H1 (cell line): Measurements from ENCODE around the gene KRTAP10-7. TPM values are rescaled to one million over a fixed set of nuclear protein-coding genes. Genes with fewer than 3 reads are reported as not detected.

ENCODE experiments used
- CTCF ChIA-PET: fragments of 300-600 bp; sonication (Branson Sonifier 250); formaldehyde crosslinking; loops from one replicate; lab custom pipeline; 2021; ENCODE audit not compliant: partially characterized antibody; lab: Charles Lee
- POLR2A ChIA-PET: fragments of 300-600 bp; sonication (Branson Sonifier 250); formaldehyde crosslinking; loops from one replicate; lab custom pipeline; 2021; ENCODE audit warnings: inconsistent platforms; ENCODE audit not compliant: partially characterized antibody; lab: Charles Lee
- DNase-seq, 2 experiments: peaks; one replicate each; pipeline versions ENCODE4 v3.0.0 to v3.0.0-alpha.2; 2010 to 2022; ENCODE audit warnings: low spot score in 2 of 2, low read depth in 1 of 2, mixed read lengths in 1 of 2
- FAIRE-seq: peaks from 2 replicates; lab custom pipeline; 2011; peaks lifted over from hg19 to GRCh38; lab: Jason Lieb, UNC
- H2AFZ ChIP-seq: 2 replicates; pipeline ENCODE4 v1.8.1; 2012; ENCODE audit warnings: low read length, inconsistent platforms
- H2AK5ac ChIP-seq: 2 replicates; pipeline ENCODE4 v1.6.1; 2013; ENCODE audit warnings: low read depth, low read length
- H2BK120ac ChIP-seq: replicated peaks from 2 replicates; pipeline ENCODE3; 2013; ENCODE audit warnings: low read depth, low read length, inconsistent platforms
- H2BK12ac ChIP-seq: 2 replicates; pipeline ENCODE4 v1.6.1; 2013; ENCODE audit warnings: low read depth, low read length
- H2BK15ac ChIP-seq: 2 replicates; pipeline ENCODE4 v1.6.1; 2013; ENCODE audit warnings: low read length
- H2BK20ac ChIP-seq: 2 replicates; pipeline ENCODE4 v1.6.1; 2013; ENCODE audit warnings: low read length
- H2BK5ac ChIP-seq: 2 replicates; pipeline ENCODE4 v1.6.1; 2013; ENCODE audit warnings: low read depth, low read length
- H3K14ac ChIP-seq: 2 replicates; pipeline ENCODE4 v1.6.1; 2013; ENCODE audit warnings: inconsistent platforms; ENCODE audit not compliant: insufficient read length
- H3K18ac ChIP-seq: 2 replicates; pipeline ENCODE4 v1.6.1; 2013; ENCODE audit warnings: low read length; ENCODE audit errors: extremely low read depth
- H3K23ac ChIP-seq: 2 replicates; pipeline ENCODE4 v1.6.1; 2013; ENCODE audit warnings: inconsistent platforms; ENCODE audit not compliant: insufficient read length
- H3K23me2 ChIP-seq: 2 replicates; pipeline ENCODE4 v1.6.1; 2013; ENCODE audit warnings: low read depth, low read length
- H3K27ac ChIP-seq: 2 replicates; pipeline ENCODE4 v1.6.1; 2011; ENCODE audit warnings: low read depth, low read length, inconsistent platforms
- H3K27me3 ChIP-seq, 4 experiments: replicated peaks in 1 of 4; 1 replicate in 1 of 4; 2 replicates in 3 of 4; pipeline versions ENCODE4 v1.6.1 to v1.8.1; 2011 to 2013; ENCODE audit warnings: low read length in 3 of 4, mild to moderate bottlenecking in 3 of 4, inconsistent platforms in 2 of 4, mixed read lengths in 2 of 4, moderate library complexity in 1 of 4; ENCODE audit not compliant: control insufficient read depth in 3 of 4, insufficient read depth in 3 of 4; ENCODE audit errors: extremely low read depth in 1 of 4
- H3K36me3 ChIP-seq, 4 experiments: 2 replicates each; pipeline versions ENCODE4 v1.6.1 to v1.8.1; 2011 to 2013; ENCODE audit warnings: mild to moderate bottlenecking in 4 of 4, low read length in 3 of 4, moderate library complexity in 2 of 4, control low read depth in 1 of 4, inconsistent platforms in 1 of 4; ENCODE audit not compliant: insufficient read depth in 4 of 4, control insufficient read depth in 2 of 4
- H3K4ac ChIP-seq: replicated peaks from 2 replicates; pipeline ENCODE3; 2013; ENCODE audit warnings: low read length, low read depth, mixed read lengths, inconsistent platforms; ENCODE audit not compliant: insufficient read length
- H3K4me1 ChIP-seq, 4 experiments: replicated peaks in 1 of 4; 1 replicate in 1 of 4; 2 replicates in 3 of 4; pipeline versions ENCODE4 v1.6.1 to v1.8.1; 2011 to 2013; ENCODE audit warnings: low read length in 3 of 4, inconsistent platforms in 2 of 4, mixed read lengths in 1 of 4; ENCODE audit not compliant: insufficient read depth in 4 of 4, control insufficient read depth in 3 of 4
- H3K4me2 ChIP-seq, 2 experiments: 2 replicates each; pipeline versions ENCODE4 v1.6.1 to v1.8.1; 2011 to 2013; ENCODE audit warnings: low read depth in 2 of 2, low read length in 2 of 2, control low read depth in 1 of 2, inconsistent platforms in 1 of 2, mild to moderate bottlenecking in 1 of 2; ENCODE audit not compliant: insufficient read depth in 1 of 2
- H3K4me3 ChIP-seq, 4 experiments: fragments of 200-600, 300-600 bp in 1 of 4; sonication (generic), shearing (Covaris generic), sonication (Bioruptor Twin) in 1 of 4; 2 replicates each; pipeline versions ENCODE4 v1.5.1 to v1.8.1; 2011 to 2016; ENCODE audit warnings: low read length in 4 of 4, low read depth in 3 of 4, control low read depth in 2 of 4, inconsistent platforms in 2 of 4, mild to moderate bottlenecking in 2 of 4, mixed read lengths in 1 of 4, moderate library complexity in 1 of 4; ENCODE audit not compliant: insufficient read depth in 2 of 4; ENCODE audit errors: extremely low read depth in 1 of 4
- H3K56ac ChIP-seq: replicated peaks from 2 replicates; pipeline ENCODE3; 2013; ENCODE audit warnings: low read depth, mild to moderate bottlenecking, mixed read lengths, low read length, inconsistent platforms; ENCODE audit not compliant: insufficient read length
- H3K79me1 ChIP-seq: 2 replicates; pipeline ENCODE4 v1.6.1; 2013; ENCODE audit warnings: low read depth, low read length, control low read depth
- H3K79me2 ChIP-seq, 2 experiments: 2 replicates each; pipeline versions ENCODE4 v1.6.1 to v1.8.1; 2012 to 2013; ENCODE audit warnings: low read length in 2 of 2, mild to moderate bottlenecking in 2 of 2, inconsistent platforms in 1 of 2; ENCODE audit not compliant: insufficient read depth in 2 of 2, control insufficient read depth in 1 of 2
- H3K9ac ChIP-seq, 4 experiments: replicated peaks in 1 of 4; 1 replicate in 1 of 4; 2 replicates in 3 of 4; pipeline versions ENCODE4 v1.6.1 to v1.8.1; 2011 to 2013; ENCODE audit warnings: low read depth in 3 of 4, low read length in 3 of 4, control low read depth in 2 of 4, mild to moderate bottlenecking in 2 of 4, moderate library complexity in 2 of 4, inconsistent platforms in 1 of 4; ENCODE audit errors: extremely low read depth in 1 of 4
- H3K9me3 ChIP-seq, 2 experiments: 2 replicates each; pipeline versions ENCODE4 v1.6.1 to v1.8.1; 2012 to 2013; ENCODE audit warnings: mild to moderate bottlenecking in 2 of 2, moderate library complexity in 2 of 2, control low read depth in 1 of 2, inconsistent platforms in 1 of 2, low read depth in 1 of 2, low read length in 1 of 2, mixed read lengths in 1 of 2; ENCODE audit not compliant: insufficient read depth in 2 of 2
- H4K20me1 ChIP-seq, 2 experiments: replicated peaks in 1 of 2; 2 replicates each; pipeline versions ENCODE3 to v1.8.1; 2011 to 2013; ENCODE audit warnings: inconsistent platforms in 2 of 2, low read length in 2 of 2, mild to moderate bottlenecking in 1 of 2; ENCODE audit not compliant: insufficient read depth in 2 of 2, control insufficient read depth in 1 of 2
- H4K5ac ChIP-seq: 2 replicates; pipeline ENCODE4 v1.6.1; 2013; ENCODE audit warnings: low read length, low read depth, mixed read lengths, inconsistent platforms; ENCODE audit not compliant: insufficient read length
- H4K8ac ChIP-seq: 2 replicates; pipeline ENCODE4 v1.8.0; 2013; ENCODE audit warnings: mild to moderate bottlenecking, moderate library complexity, low read length, inconsistent platforms; ENCODE audit not compliant: insufficient read depth; ENCODE audit errors: extremely low read depth
- H4K91ac ChIP-seq: replicated peaks from 2 replicates; pipeline ENCODE3; 2013; ENCODE audit warnings: low read length, mixed read lengths, inconsistent platforms; ENCODE audit not compliant: insufficient read length
- CREB1 ChIP-seq: IDR thresholded peaks from 2 replicates; pipeline ENCODE4 v1.6.1; 2012; ENCODE audit warnings: inconsistent platforms
- CTBP2 ChIP-seq: IDR thresholded peaks from 2 replicates; pipeline ENCODE4 v1.7.0; 2011; ENCODE audit warnings: borderline replicate concordance, mild to moderate bottlenecking, moderate library complexity, mixed read lengths, low read length; ENCODE audit not compliant: insufficient read depth, insufficient read length
- HDAC6 ChIP-seq: IDR thresholded peaks from one replicate; pipeline ENCODE4 v1.7.1; 2012; ENCODE audit warnings: low read depth, mild to moderate bottlenecking, inconsistent platforms, low read length, moderate library complexity
- NRF1 ChIP-seq: IDR thresholded peaks from 2 replicates; pipeline ENCODE4 v1.6.1; 2011; ENCODE audit warnings: mild to moderate bottlenecking, low read depth, low read length, improper control_type of control experiment
- PHF8 ChIP-seq: fragments of 200-600 bp; sonication (generic); conservative IDR thresholded peaks from 2 replicates; pipeline ENCODE4 v1.7.1; 2012; ENCODE audit warnings: low read depth, mild to moderate bottlenecking, inconsistent platforms, low read length, moderate library complexity
- POU5F1 ChIP-seq: IDR thresholded peaks from 2 replicates; pipeline ENCODE4 v1.6.1; 2011; ENCODE audit warnings: low read depth, mild to moderate bottlenecking, low read length, moderate library complexity
- SIN3A ChIP-seq, 2 experiments: IDR thresholded peaks in 1 of 2; conservative IDR thresholded peaks in 1 of 2; 2 replicates each; pipeline ENCODE4 v1.6.1; 2011 to 2012; ENCODE audit warnings: low read length in 2 of 2, improper control_type of control experiment in 1 of 2, low read depth in 1 of 2, mild to moderate bottlenecking in 1 of 2
- ZNF274 ChIP-seq: IDR thresholded peaks from 2 replicates; pipeline ENCODE4 v1.7.0; 2012; ENCODE audit warnings: low read length, borderline replicate concordance; ENCODE audit errors: extremely low read depth
- WGBS, 2 experiments: shearing (Covaris generic) in 1 of 2; methylation state at CpG; one replicate each; pipeline versions ENCODE4 v1.1.6 to v1.1.7; 2013 to 2015; ENCODE audit warnings: low lambda C conversion rate in 2 of 2, mixed read lengths in 2 of 2, inconsistent platforms in 1 of 2, low coverage in 1 of 2, missing lambda C conversion rate in 1 of 2; ENCODE audit not compliant: insufficient replicate concordance in 2 of 2, insufficient coverage in 1 of 2, insufficient read length in 1 of 2; ENCODE audit errors: extremely low coverage in 1 of 2, missing lambda C conversion rate in 1 of 2; 5-methylcytosine and 5-hydroxymethylcytosine counted together
- polyA plus RNA-seq, 7 experiments: library from polyadenylated mRNA; depleted of rRNA in 3 of 7; stranded (reverse) in 5 of 7; unstranded in 2 of 7; fragments of >200 nt in 5 of 7; fragments of 200-250 nt in 2 of 7; gene quantifications; 1 replicate in 5 of 7; 2 replicates in 1 of 7; 4 replicates in 1 of 7; pipeline versions ENCODE4 v1.2.1 to v1.2.3, GENCODE V29; 2011 to 2013; ENCODE audit warnings: missing spikeins in 2 of 7, mixed read lengths in 2 of 7
- total RNA-seq: library from RNA; stranded (reverse); fragmentation: NEBNext Ultra II Directional; extraction: Animal tissue kit (Norgen Biotek cat#: 25700); gene quantifications from 2 replicates; pipeline ENCODE4 v1.2.1, GENCODE V29; 2021

Gene KRTAP10-7
- total and polyA plus RNA-seq, 2 of the 8 experiments (the other 6 are each of a cell fraction or from before 2014, with no cell fraction given): not detected

DNA sequence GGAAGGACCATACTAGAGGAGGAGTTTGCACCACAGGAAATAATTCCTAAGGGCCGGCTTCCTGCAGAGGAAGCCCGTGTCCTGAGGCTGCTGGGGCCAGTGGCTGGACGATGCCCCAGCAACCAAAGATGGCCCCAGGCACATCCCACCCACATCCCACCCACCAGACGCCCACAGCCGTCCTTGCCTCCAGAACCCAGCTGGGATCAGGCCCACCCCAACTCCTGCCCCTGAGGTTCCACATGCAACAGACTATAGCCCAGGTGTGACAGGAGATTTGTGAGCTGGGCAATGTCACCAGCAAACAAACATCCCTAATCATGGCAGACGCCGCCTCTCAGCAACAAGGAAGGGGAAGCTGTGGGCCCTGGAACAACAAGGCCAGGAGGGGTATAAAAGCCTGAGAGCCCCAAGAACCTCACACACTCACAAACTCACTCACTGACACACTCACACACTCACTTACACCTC lies 26.3 kb downstream of the KRTAP10-7 start, which contains the start of gene KRTAP10-9:
Gene KRTAP10-9 (plus strand): TSS at position 421 of the 471 bp plus-strand sequence. CDS start 79 bp downstream, outside the sequence.
- Histone ChIP-seq H3K79me2 (no peaks in the 10 kb centered on the region), H3K4me2 (no peak within 1 kb of the TSS; a peak in 1 of 4 replicates), H4K20me1 (no peaks in the 10 kb centered on the region), H4K5ac (no peak within 1 kb of the TSS), H2BK120ac (no peak within 1 kb of the TSS), H3K14ac (no peak within 1 kb of the TSS), H3K79me1 (no peaks in the 10 kb centered on the region), H3K56ac (no peak within 1 kb of the TSS), H2BK15ac (0 out of 2 replicates have a peak within 1 kb of the TSS, but pooled peaks have one; percentile 46), H4K8ac (no peak within 1 kb of the TSS; the same call in 1 of the 2 replicates), H2AK5ac (no peak within 1 kb of the TSS), H3K27ac (no peak within 1 kb of the TSS), H3K9ac (no peak within 1 kb of the TSS; a peak in 1 of 7 replicates), H3K36me3 (no peaks in the 10 kb centered on the region), H3K4ac (no peak within 1 kb of the TSS), H3K23ac (no peak within 1 kb of the TSS), H3K18ac (no peak within 1 kb of the TSS; the same call in 1 of the 2 replicates), H3K9me3 (peaks cover 16% of the 10 kb centered on the region in 2 experiments), H3K4me1 (no peaks in the 10 kb centered on the region; a peak in 1 of 7 replicates), H2BK5ac (no peak within 1 kb of the TSS), H3K4me3 (no peak within 1 kb of the TSS), H2BK12ac (no peak within 1 kb of the TSS), H3K23me2 (no peaks in the 10 kb centered on the region), H4K91ac (no peak within 1 kb of the TSS), H2AFZ (no peak within 1 kb of the TSS), H3K27me3 (no peaks in the 10 kb centered on the region), H2BK20ac (0 out of 2 replicates have a peak within 1 kb of the TSS, but pooled peaks have one; percentile 32)
- no peak for TF ChIP-seq SIN3A (conservative IDR thresholded peaks at IDR 0.05 in 1 of 2, IDR thresholded peaks at IDR 0.05 in 1 of 2; ENCODE audit: low read depth in 1 of 2, low read length in 2 of 2)
- TF ChIP-seq NRF1: no peak
- TF ChIP-seq PHF8: no peak
- TF ChIP-seq POU5F1: no peak
- TF ChIP-seq CTBP2: no peak
- no peak for TF ChIP-seq CREB1
- TF ChIP-seq HDAC6: no peak
- no peak for TF ChIP-seq ZNF274
- CTCF ChIA-PET: interaction anchor here (0.6 to 2.5 kb wide), 7 partner anchors 8 to 396 kb away, joined by 3 to 9 read pairs (median 3); no protein-coding TSS in a partner anchor
- no peak for DNase-seq
- POLR2A ChIA-PET: no interaction called here
- no peak for FAIRE-seq
- 78% methylated on average over 4 of the region's 7 CpGs; no CpG with 5 or more reads in 1 of the 2 experiments for WGBS, 2 experiments
